ENCODE data around the gene FEZ2.
"Not testable (repeated sequence)": the region's sequence is repeated elsewhere in the genome, so short reads cannot be mapped to it uniquely, and the experiment has no call there.

The FEZ2 gene, protein sequence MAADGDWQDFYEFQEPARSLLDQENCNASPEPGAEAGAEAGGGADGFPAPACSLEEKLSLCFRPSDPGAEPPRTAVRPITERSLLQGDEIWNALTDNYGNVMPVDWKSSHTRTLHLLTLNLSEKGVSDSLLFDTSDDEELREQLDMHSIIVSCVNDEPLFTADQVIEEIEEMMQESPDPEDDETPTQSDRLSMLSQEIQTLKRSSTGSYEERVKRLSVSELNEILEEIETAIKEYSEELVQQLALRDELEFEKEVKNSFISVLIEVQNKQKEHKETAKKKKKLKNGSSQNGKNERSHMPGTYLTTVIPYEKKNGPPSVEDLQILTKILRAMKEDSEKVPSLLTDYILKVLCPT

DNA sequence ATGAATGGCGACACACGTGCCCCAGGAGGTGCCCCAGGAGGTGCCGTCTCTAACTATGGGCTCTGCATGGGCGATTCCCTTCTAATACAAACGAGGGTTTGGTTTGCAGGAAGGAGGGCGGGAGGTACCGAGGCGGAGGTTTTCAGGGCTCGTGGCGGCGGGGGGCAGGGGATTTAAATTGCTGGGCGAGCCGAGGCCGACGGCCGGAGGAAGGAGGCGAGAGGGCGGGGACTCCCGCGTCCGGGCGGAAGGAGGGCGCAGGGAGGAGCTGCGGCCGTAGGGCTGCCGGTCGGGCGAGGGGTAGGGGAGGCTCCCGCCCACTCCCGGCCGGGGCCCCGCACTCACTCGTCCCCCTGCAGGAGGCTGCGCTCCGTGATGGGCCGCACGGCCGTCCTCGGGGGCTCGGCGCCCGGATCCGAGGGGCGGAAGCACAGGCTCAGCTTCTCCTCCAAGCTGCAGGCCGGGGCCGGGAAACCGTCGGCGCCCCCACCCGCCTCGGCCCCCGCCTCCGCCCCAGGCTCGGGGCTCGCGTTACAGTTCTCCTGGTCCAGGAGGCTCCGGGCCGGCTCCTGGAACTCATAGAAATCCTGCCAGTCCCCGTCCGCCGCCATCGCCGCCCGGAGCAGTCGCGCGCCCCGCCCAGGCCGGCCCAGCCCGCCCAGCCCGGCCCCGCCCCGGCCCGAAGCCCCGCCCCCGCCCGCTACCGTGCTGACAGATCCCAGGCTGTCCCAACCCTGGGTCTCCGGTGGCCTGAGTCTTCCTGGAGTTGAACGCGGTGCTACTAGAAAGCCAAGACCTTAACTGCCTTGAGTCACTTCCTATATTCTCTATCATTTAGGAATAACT is at the start of gene FEZ2:
TSS of gene FEZ2 (minus strand) at position 637 of the 846 bp plus-strand sequence. CDS start at position 611, 26 bp downstream.
- peak; percentile 29 to 68 (median 58) for DNase-seq (ENCODE audit: low read depth in 4 of 4, low spot score in 1 of 4)

DNA sequence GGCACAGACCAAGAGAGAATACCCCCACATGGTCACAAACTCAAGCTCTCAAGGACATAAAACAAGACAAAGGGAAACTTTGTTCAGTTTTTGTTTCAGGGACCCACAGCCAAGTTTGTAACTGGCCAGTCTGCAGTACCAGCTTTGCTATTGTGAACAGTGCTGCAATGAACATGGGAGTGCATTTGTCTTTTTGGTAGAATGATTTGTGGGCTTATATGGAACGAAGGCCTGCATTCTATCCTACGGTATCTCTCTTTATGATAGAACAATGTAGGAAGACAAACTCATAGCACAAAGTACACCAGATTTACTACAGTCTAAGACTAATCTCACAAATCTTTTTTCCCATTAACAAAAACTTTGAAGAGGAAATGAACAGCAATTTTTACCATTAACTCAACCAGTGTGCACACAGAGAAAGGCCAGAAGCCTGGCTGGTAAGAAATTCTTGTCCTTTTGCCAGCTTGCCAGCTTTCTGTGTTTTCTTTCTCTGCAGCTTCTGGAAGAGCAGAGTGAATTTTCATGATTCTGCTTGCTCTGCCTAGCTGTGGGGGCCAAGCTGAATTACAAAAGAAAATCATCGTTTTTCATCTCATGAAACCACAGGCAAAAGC is 37.1 kb upstream of the FEZ2 start:
- no peak for DNase-seq (ENCODE audit: low read depth in 4 of 4, low spot score in 1 of 4)

DNA sequence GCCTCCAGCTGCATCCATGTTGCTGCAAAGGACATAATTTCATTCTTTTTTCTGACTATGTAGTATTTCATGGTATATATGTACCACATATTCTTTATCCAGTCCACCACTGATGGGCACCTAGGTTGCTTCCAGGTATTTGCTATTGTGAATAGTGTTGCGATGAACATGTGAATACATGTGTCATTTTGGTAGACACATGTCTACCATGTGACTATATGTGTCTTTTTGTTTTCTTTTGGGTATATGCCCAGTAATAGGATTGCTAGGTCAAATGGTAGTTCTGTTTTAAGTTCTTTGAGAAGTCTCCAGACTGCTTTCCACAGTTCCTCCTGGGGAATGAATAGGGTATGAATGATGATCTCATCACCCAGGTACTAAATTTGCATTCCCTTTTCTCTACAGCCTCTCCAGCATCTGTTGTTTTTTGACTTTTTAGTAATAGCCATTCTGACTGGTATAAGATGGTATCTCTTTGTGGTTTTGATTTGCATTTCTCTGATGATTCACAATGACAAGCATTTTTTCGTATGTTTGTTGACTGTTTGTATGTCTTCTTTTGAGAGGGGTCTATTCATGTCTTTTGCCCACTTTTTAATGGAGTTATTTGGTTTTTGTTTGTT is 35.6 kb upstream of the FEZ2 start:
- DNase-seq (ENCODE audit: low read depth in 4 of 4, low spot score in 1 of 4): no peak

DNA sequence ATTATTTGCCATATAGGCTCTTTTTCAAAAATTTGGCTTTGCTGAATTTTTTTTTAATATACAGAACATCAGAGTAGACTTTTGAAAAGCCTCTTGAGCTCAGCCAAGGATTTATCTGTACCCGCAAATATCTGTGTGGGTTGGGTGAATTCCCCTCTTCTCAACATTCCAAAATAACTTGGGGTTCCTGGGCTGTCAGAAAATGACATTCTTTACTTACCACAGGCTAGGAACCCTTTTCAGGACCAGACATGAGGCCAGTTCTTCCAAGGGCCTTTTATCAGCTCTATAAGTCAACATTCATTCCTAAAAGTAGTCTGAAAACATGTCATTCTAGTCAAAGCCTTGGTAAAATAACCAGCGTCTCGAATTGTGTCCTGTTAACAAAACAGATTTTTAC is 28.8 kb upstream of the FEZ2 start:
- no peak for DNase-seq (ENCODE audit: low read depth in 4 of 4, low spot score in 1 of 4)

GRCh38 chr2:36626071-36626470 is 28.1 kb upstream of the FEZ2 start:
- DNase-seq (ENCODE audit: low read depth in 4 of 4, low spot score in 1 of 4): no peak

DNA sequence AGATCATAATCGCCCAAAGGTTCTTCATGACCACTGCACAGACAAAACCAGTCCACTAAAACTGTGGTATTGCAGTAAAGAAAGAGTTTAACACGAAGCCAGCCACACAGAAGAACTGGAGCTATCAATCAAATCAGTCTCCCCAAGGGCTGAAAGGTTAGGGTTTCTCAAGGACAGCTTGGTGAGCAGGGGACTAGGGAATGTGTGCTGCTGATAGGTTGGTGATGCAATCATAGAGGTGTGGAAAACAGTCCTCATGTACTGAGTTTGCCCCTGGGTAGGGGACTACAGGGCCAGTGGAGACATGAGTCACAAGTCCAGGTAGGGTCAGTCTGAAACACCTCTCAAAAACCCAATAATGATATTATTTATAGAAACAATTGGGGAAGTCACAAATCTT is 27.3 kb upstream of the FEZ2 start:
- no peak for DNase-seq (ENCODE audit: low read depth in 4 of 4, low spot score in 1 of 4)

- DNase-seq (ENCODE audit: low read depth in 4 of 4, low spot score in 1 of 4): no peak
Measured at GRCh38 chr2:36620321-36620720, 22.4 kb upstream of the FEZ2 start.

GRCh38 chr2:36618381-36618780 is 20.4 kb upstream of the FEZ2 start:
- DNase-seq (ENCODE audit: low read depth in 4 of 4, low spot score in 1 of 4): no peak

DNA sequence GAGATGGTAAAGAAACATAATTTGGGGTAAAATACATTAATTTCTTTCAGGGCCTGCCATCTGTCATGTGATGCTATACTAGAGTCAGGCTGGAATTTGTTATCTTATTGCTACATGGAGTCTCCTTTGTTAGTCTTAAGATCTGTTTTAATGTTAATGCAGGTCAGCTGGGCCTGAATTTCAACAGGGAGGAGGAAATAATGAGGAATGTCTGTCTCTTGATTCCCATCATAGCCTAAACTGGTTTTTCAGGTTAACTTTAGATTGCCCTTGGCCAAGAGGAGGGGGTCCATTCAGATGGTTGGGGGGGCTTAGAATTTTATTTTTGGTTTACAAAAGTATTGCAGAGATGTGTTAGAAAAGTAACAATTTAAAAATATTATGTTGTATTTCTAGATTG is 19.0 kb upstream of the FEZ2 start:
- DNase-seq (ENCODE audit: low read depth in 4 of 4, low spot score in 1 of 4): no peak

DNA sequence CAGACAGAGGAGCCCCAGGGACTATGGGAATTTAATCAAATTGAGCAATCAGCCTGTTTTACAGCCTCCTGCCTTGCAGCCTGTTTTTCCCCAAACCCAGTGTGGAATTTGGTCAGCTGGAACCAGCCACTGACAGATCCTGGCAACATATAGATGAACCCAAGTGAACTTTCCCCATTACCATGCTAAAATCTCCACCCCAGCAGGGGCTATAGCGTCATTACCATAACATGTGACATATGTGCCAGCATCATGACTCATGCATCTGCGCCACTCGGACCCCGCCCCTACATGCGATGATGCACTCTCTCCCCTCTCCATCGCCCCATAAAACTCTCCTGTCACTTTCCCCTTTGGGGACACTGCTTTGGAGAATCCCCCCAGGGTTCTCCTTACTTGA is 17.3 kb upstream of the FEZ2 start:
- no peak for DNase-seq (ENCODE audit: low read depth in 4 of 4, low spot score in 1 of 4)

DNA sequence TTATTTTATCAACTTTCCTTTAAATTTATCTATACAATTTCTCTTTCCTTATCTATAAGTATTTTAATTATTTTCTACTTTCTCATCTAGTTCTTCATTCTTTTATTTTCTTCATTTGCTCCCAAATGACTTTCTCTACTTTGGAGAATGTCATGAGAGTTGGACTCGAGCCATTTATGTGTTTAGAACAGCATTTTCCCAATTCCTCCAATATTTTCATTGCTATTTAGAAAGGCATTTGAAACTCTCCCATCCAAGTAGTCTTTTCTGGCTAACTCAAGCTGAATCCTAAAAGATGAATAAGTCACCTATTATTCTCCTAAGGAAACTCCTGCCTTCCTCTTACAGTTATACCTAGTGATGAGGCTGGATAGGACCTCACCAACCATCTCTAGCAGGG is 15.8 kb upstream of the FEZ2 start:
- no peak for DNase-seq (ENCODE audit: low read depth in 4 of 4, low spot score in 1 of 4)

DNA sequence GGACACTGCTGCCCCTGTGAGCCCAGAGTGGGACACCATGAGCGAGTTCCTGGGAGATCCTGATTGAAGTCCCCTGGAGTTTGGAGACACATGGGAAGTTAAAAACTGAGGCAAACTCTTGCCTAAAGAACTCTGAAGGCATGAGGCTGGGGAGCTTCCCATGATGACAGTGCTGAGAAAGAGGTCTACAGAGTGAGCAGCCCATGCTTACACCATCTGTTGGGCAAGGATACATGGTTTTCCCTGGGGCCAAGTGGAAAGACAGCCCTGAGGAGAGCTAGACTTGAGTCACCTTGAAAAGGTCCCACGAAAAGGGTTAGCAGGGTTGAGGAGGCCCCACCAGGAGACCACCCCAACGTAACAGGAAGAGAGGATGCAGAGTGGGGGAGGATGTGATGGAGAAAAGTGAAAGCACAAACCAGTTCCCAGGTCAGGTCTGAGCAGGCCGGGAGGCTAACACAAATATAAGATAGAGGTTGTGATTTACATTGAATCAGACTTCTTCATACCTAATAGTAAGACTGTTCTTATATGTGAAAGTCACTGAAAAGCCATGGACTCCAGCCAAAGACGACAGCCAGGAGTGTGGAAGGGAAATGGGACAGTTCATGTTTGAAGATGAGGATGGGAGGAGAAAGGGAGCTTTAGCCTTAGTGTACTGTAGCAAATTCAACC is 13.5 kb upstream of the FEZ2 start:
- DNase-seq (ENCODE audit: low read depth in 4 of 4, low spot score in 1 of 4): no peak

DNA sequence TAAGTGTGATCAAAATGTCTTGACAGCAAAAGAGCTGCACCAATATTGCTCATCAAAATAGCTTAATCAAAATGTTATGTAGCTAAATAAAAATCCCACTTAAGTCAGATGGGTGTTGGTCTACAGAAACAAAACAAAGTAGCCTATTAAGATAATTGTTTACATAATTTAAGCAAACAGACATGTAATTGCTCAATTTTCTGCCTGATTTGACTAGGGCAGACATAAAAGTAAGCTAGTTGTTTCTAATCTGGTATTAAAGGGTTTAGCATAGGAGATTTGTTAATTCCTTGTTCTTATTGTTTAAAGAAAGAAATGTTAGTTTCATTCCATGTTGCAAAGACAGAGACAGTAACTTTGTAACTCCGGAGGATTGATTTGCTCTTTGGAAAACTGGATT is 11.5 kb upstream of the FEZ2 start:
- DNase-seq (ENCODE audit: low read depth in 4 of 4, low spot score in 1 of 4): no peak

DNA sequence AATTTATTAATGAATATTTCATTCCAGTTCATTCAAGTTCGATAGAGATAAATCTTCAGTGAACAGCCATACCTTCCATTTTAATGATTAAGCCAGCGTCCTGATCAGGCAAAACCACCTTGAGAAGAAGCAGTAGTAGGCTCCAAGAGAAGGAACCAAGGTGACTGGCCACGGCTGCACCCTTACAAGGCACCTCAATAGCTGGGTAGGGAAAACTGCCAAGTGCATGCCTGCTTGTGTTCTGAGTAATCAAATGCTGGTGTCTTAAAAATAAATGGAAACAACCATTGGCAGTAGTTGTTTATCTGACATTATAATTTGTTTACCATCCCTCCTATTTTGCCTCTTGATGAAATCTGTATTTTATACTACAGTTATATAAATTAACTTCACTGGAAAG is 10.0 kb upstream of the FEZ2 start:
- DNase-seq (ENCODE audit: low read depth in 4 of 4, low spot score in 1 of 4): no peak

- DNase-seq (ENCODE audit: low read depth in 4 of 4, low spot score in 1 of 4): no peak
Measured at GRCh38 chr2:36606925-36607324, 9.0 kb upstream of the FEZ2 start.

GRCh38 chr2:36605273-36605672 is 7.3 kb upstream of the FEZ2 start:
- DNase-seq (ENCODE audit: low read depth in 4 of 4, low spot score in 1 of 4): no peak

DNA sequence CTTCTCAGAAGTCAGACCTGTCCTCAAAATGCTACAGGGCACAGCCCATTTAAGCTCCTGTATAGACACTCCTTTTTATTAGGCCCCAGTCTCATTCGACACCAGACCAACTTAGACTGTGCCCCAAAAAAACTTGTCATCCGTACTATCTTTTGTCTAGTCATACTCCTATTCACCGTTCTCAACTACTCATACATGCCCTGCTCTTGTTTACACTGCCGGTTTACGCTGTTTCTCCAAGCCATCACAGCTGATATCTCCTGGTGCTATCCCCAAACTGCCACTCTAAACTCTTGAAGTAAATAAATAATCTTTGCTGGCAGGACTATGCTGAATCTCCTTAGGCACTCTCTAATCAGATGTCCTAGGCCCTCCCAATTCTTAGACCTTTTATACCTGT is 5.7 kb upstream of the FEZ2 start:
- not testable (repeated sequence) for DNase-seq (ENCODE audit: low read depth in 4 of 4, low spot score in 1 of 4)

DNA sequence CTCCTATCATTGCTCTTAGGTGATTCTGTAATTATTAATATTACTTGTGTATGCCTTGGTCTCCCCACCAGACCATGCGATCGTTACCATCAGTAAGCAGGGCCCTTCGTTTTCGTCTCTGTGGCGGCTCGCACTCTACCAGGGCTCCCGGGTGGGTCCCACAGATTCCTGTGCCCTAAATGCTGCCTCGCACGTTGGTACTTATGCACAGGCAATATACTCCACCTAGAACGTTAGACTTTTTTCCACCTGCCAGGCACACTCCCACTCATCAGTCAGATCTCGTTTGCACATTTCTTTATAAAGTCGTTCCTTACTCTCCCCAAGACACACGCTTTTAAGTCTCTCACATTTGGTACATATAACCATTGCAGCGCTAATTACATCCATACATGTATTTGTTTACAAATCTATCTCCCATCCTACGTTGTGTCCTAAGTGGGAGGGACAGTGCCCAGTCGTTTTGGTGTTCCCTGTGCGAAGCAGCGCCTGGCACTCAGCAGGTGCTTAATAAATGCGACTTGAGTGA is 901 bp downstream of the FEZ2 start:
- no peak for DNase-seq (ENCODE audit: low read depth in 4 of 4, low spot score in 1 of 4)

DNA sequence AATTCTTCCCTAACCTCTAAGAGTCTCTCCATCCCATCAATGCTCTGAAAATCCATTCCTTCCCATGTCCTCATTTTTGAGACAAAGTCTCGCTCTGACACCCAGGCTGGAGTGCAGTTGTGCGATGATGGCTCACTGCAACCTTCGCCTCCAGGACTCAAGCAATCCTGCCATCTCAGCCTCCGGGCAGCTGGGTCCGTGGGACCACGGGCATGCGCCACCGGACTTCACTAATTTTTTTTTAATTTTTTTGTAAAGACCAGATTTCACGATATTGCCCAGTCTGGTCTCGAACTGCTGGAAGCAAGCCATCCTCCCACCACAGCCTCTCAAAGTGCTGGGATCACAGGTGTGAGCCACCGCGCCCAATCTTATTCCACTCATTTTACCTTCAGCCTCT is 1.6 kb downstream of the FEZ2 start:
- no peak for DNase-seq (ENCODE audit: low read depth in 4 of 4, low spot score in 1 of 4)

DNA sequence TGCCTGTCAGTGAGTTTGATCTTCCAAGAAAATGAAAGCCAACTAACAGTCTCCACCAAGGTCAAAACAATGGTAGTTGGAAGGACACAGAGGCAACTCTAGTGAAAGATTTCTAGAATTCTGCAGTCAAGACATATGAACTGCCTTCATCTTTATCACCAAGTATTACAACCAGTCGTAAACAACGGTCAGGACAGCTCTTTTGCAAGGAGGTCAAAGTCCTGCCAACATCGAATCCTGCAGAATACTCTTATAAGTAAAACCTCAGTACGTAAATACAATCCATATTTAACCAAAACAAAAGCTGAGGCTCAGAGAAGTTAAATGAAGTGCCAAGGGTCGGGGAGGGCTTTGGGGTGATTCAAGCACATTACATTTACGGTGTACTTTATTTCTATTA is 3.1 kb downstream of the FEZ2 start:
- no peak for DNase-seq (ENCODE audit: low read depth in 4 of 4, low spot score in 1 of 4)

DNA sequence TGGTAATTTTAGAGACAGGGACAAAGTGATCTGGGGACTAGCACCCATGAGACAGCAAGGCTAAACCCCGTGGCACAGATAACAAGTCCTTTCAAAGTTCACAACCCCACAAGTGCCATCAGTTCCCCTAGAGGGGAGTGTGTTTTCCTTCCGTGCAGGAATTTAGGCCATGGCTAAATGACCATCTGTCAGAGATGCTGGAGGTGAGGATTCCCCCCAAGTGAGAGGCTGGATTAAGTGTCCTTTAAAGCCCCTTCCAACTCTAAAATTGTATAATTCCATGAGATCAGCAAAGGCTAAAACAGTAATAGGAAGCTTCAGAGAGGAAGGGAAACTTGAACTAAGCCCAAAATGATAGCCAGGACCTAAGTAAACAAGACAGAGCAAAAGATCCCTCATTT is 8.7 kb downstream of the FEZ2 start:
- no peak for DNase-seq (ENCODE audit: low read depth in 4 of 4, low spot score in 1 of 4)

Measured in stimulated activated CD4-positive, alpha-beta T cell treated with anti-CD3 and anti-CD28 coated beads, Interleukin-1b, Interleukin-23, amount 100 ng/mL, for 24 hours (primary cell).